Peyer's patch (tissue), 4 donors: Measurements from ENCODE around the gene FBXW7. TPM values are rescaled to one million over a fixed set of nuclear protein-coding genes. Genes with fewer than 3 reads are reported as not detected.

Experiments used
- DNase-seq, 3 donors: peaks; one replicate each; pipeline ENCODE4 v3.0.0-alpha.2; 2017 to 2019
- H3K27ac ChIP-seq, 4 donors: fragments of 200-600 bp; sonication (generic); one replicate each; pipeline ENCODE4 v1.5.1; 2016 to 2019
- H3K27me3 ChIP-seq, 2 donors: fragments of 200-600 bp; sonication (generic); one replicate each; pipeline ENCODE4 v1.5.1; 2019
- H3K36me3 ChIP-seq, 3 donors: fragments of 200-600 bp; sonication (generic); one replicate each; pipeline ENCODE4 v1.5.1; 2016 to 2019
- H3K4me1 ChIP-seq, 4 donors: fragments of 200-600 bp; sonication (generic); one replicate each; pipeline ENCODE4 v1.5.1; 2016 to 2019
- H3K4me3 ChIP-seq, 4 donors: fragments of 200-600 bp; sonication (generic); 1 replicate in 3 of 4; 2 replicates in 1 of 4; pipeline ENCODE4 v1.5.1; 2016 to 2019; ENCODE audit warnings: mild to moderate bottlenecking in 1 of 4
- H3K9me3 ChIP-seq, 4 donors: fragments of 200-600 bp; sonication (generic); one replicate each; pipeline ENCODE4 v1.5.1; 2016 to 2019; ENCODE audit warnings: mild to moderate bottlenecking in 1 of 4
- CTCF ChIP-seq, 6 experiments: fragments of 450-650 bp in 4 of 6; fragments of 200-600 bp in 2 of 6; sonication (generic) in 1 of 6; IDR thresholded peaks; one replicate each; pipeline ENCODE4 v1.5.1; 2017 to 2019; ENCODE audit warnings: antibody characterized with exemption in 6 of 6, mild to moderate bottlenecking in 3 of 6, moderate library complexity in 1 of 6
- POLR2A ChIP-seq, 2 donors: fragments of 450-650 bp; IDR thresholded peaks; one replicate each; pipeline ENCODE4 v1.5.1; 2017; ENCODE audit warnings: antibody characterized with exemption in 2 of 2, mild to moderate bottlenecking in 2 of 2, moderate library complexity in 2 of 2
- total RNA-seq, 4 donors: library from RNA; depleted of rRNA; stranded (reverse); fragments of >200 nt; gene quantifications; one replicate each; pipeline ENCODE4 v1.1.0, GENCODE V29; 2016

FBXW7 gene
- total RNA-seq, 4 donors from 2014 or later: 33.4 to 120 (median 43.0) TPM

GRCh38 chr4:152462047-152462446, 73.8 kb downstream of the FBXW7 start:
- no peaks in the 10 kb centered on the region for H3K36me3 ChIP-seq
- no peaks in the 10 kb centered on the region for H3K9me3 ChIP-seq
- H3K4me3 ChIP-seq: no peak overlapping the region
- TF ChIP-seq POLR2A (IDR thresholded peaks at IDR 0.05) (no peak), CTCF (IDR thresholded peaks at IDR 0.05) (no peak)
- no peaks in the 10 kb centered on the region for H3K27me3 ChIP-seq
- H3K4me1 ChIP-seq: peaks cover 0 to 14% (median 3%) of the 10 kb centered on the region in 4 donors
- peak in 2 of 3 donors; percentile 44 to 63 for DNase-seq
- peak overlapping the region in 2 of 4 donors; percentile 18 to 60 for H3K27ac ChIP-seq

DNA sequence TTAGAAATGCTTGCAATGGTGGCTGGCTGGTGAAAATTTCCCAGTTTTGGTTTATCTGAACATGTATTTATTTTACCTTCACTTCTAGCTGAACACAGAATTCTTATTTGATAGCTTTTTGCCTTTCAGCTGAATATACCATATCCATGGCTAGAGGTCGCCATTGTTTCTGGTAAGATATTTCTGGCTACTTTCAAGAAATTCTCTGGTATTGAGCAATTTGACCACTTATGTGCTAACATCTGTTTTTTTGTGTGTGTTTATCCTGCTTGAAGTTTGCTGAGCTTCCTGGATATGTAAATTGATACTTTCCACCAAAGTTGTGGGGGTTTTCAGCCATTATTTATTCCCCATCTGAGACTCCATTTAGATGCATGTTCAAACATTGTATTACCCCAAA, 75.4 kb downstream of the FBXW7 start:
- H3K4me3 ChIP-seq: no peak overlapping the region
- no peaks in the 10 kb centered on the region for H3K27me3 ChIP-seq
- H3K36me3 ChIP-seq: no peaks in the 10 kb centered on the region
- H3K27ac ChIP-seq: peak overlapping the region in 1 of 4 donors; percentile 35
- no peaks in the 10 kb centered on the region for H3K9me3 ChIP-seq
- peaks cover 0 to 14% (median 3%) of the 10 kb centered on the region in 4 donors for H3K4me1 ChIP-seq
- no peak for TF ChIP-seq POLR2A (IDR thresholded peaks at IDR 0.05)
- peak in 1 of 6 experiments; percentile 23 for TF ChIP-seq CTCF (IDR thresholded peaks at IDR 0.05)
- DNase-seq: no peak

DNA sequence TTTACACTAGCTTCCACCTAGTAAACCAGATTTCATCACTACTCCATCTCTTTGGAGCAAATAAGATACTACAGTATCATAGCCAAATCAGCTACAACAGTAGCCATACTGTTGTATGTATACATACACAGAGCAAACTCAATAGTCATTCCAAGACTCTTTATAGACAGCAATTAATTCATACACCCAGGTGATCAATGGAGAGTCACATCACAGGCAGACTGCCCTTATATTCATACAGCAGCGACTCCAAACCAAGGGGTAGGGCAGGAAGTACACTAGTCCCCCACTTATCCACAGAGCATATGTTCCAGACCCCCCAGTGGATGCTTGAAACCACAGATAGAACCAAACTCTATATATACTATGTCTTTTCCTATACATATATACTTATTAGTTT, 76.6 kb downstream of the FBXW7 start:
- Histone ChIP-seq H3K9me3 (no peaks in the 10 kb centered on the region), H3K27me3 (no peaks in the 10 kb centered on the region), H3K4me1 (peaks cover 0 to 8% (median 3%) of the 10 kb centered on the region in 4 donors), H3K27ac (peak overlapping the region in 3 of 4 donors; percentile 2 to 40 (median 31)), H3K36me3 (no peaks in the 10 kb centered on the region), H3K4me3 (no peak overlapping the region)
- no peak for DNase-seq
- no peak for TF ChIP-seq POLR2A (IDR thresholded peaks at IDR 0.05)
- TF ChIP-seq CTCF (IDR thresholded peaks at IDR 0.05): no peak

DNA sequence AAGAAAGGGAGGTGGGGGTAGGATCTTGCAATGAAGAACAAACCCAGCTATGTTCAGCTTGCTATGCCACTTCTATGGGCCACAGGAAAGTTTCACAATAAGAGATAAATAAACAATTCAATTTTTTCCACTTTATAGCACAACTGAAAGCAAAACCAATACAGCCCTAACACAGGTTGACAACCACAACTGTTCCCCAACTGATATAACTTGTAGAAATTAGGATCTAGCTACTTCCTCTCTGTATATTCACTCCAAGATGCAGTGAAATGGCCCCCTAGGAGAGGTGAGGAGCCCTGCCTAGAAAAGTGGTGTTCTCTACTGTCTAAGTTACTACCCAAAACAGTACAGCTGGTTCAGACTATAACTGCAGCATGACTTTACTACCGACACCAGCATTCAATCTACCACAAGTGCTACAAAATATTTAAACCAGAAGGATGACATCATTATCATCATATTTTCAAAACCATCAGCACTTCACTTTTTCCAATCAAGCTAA, 77.0 kb downstream of the FBXW7 start:
- H3K36me3 ChIP-seq: no peaks in the 10 kb centered on the region
- H3K4me3 ChIP-seq: no peak overlapping the region
- H3K27me3 ChIP-seq: no peaks in the 10 kb centered on the region
- DNase-seq: no peak
- TF ChIP-seq POLR2A (IDR thresholded peaks at IDR 0.05): no peak
- TF ChIP-seq CTCF (IDR thresholded peaks at IDR 0.05): no peak
- H3K4me1 ChIP-seq: peaks cover 0 to 6% (median 2%) of the 10 kb centered on the region in 4 donors
- H3K9me3 ChIP-seq: no peaks in the 10 kb centered on the region
- peak overlapping the region in 3 of 4 donors; percentile 16 to 40 (median 31) for H3K27ac ChIP-seq

GRCh38 chr4:152456609-152457008, 79.3 kb downstream of the FBXW7 start:
- Histone ChIP-seq H3K27me3 (no peaks in the 10 kb centered on the region), H3K36me3 (no peaks in the 10 kb centered on the region), H3K9me3 (no peaks in the 10 kb centered on the region), H3K4me3 (no peak overlapping the region), H3K27ac (no peak overlapping the region), H3K4me1 (peaks cover 0 to 6% (median 2%) of the 10 kb centered on the region in 4 donors)
- TF ChIP-seq CTCF (IDR thresholded peaks at IDR 0.05): no peak
- TF ChIP-seq POLR2A (IDR thresholded peaks at IDR 0.05): no peak
- no peak for DNase-seq

- Histone ChIP-seq H3K36me3 (no peaks in the 10 kb centered on the region), H3K27me3 (no peaks in the 10 kb centered on the region), H3K27ac (no peak overlapping the region), H3K4me3 (no peak overlapping the region), H3K9me3 (no peaks in the 10 kb centered on the region), H3K4me1 (peaks cover 0 to 6% (median 2%) of the 10 kb centered on the region in 4 donors)
- TF ChIP-seq CTCF (IDR thresholded peaks at IDR 0.05) (no peak), POLR2A (IDR thresholded peaks at IDR 0.05) (no peak)
- no peak for DNase-seq
These were observed 80.6 kb downstream of the FBXW7 start for GRCh38 chr4:152455311-152455710.
